Esophagus squamous epithelium (tissue), 5 donors: ENCODE measurements around the gene CDH13. TPM values are rescaled to one million over a fixed set of nuclear protein-coding genes. Genes with fewer than 3 reads are reported as not detected.

Experiments used
- DNase-seq: peaks from one replicate; lab custom pipeline; 2025; lab: John Stamatoyannopoulos, UW
- H3K27ac ChIP-seq, 4 donors: fragments of 200-600 bp; sonication (generic); one replicate each; pipeline ENCODE4 v1.5.1; 2016 to 2019; ENCODE audit warnings: mild to moderate bottlenecking in 1 of 4
- H3K27me3 ChIP-seq, 4 donors: fragments of 200-600 bp; sonication (generic); 1 replicate in 3 of 4; 2 replicates in 1 of 4; pipeline versions ENCODE4 v1.5.1 to v1.6.0; 2017 to 2021; ENCODE audit warnings: antibody characterized with exemption in 1 of 4
- H3K36me3 ChIP-seq, 3 donors: fragments of 200-600 bp; sonication (generic); one replicate each; pipeline ENCODE4 v1.5.1; 2016 to 2019
- H3K4me1 ChIP-seq, 3 donors: fragments of 200-600 bp; sonication (generic); one replicate each; pipeline ENCODE4 v1.5.1; 2017 to 2019
- H3K4me3 ChIP-seq, 4 donors: fragments of 200-600 bp; sonication (generic); 1 replicate in 3 of 4; 2 replicates in 1 of 4; pipeline ENCODE4 v1.5.1; 2016 to 2019; ENCODE audit warnings: mild to moderate bottlenecking in 2 of 4, moderate library complexity in 1 of 4
- H3K9me3 ChIP-seq, 3 donors: fragments of 200-600 bp; sonication (generic); one replicate each; pipeline ENCODE4 v1.5.1; 2016 to 2019
- POLR2A ChIP-seq, 4 donors: fragments of 450-650 bp; IDR thresholded peaks; one replicate each; pipeline ENCODE4 v1.6.1; 2017; ENCODE audit warnings: antibody characterized with exemption in 4 of 4, mild to moderate bottlenecking in 4 of 4, moderate library complexity in 3 of 4
- WGBS, 2 donors: methylation state at CpG; one replicate each; pipeline ENCODE4 v1.1.5; 2018; 5-methylcytosine and 5-hydroxymethylcytosine counted together
- intact Hi-C: fragments of 100-400 bp; cut with DNase I; formaldehyde crosslinking; loops from one replicate; pipeline ENCODE4 v1.15.0; 2022
- total RNA-seq, 4 donors: library from RNA; depleted of rRNA; stranded (reverse); fragments of >200 nt; gene quantifications; one replicate each; pipeline ENCODE4 v1.1.0, GENCODE V29; 2016
- TF ChIP-seq, protein P1 (sequence below), 6 experiments: fragments of 450-650 bp in 4 of 6; fragments of 200-600 bp in 2 of 6; sonication (generic) in 2 of 6; IDR thresholded peaks; one replicate each; pipeline ENCODE4 v1.5.1; 2016 to 2019; ENCODE audit warnings: antibody characterized with exemption in 6 of 6, mild to moderate bottlenecking in 4 of 6, moderate library complexity in 4 of 6
- donor health status: DM: yes; HTN: yes; CAD: no.

CDH13 gene
- total RNA-seq, 4 donors from 2014 or later = 6.9 to 31.9 (median 21.1) TPM

- Histone ChIP-seq H3K4me3 (no peak overlapping the region), H3K27me3 (no peaks in the 10 kb centered on the region), H3K4me1 (no peaks in the 10 kb centered on the region), H3K9me3 (no peaks in the 10 kb centered on the region), H3K27ac (no peak overlapping the region), H3K36me3 (no peaks in the 10 kb centered on the region)
- DNase-seq = no peak
- intact Hi-C loops = no loop called here
- WGBS, 2 donors = 87 to 89% methylated on average over 7 to 8 of the region's 11 CpGs
- TF ChIP-seq POLR2A (IDR thresholded peaks at IDR 0.05) = no peak
- TF ChIP-seq, protein P1, sequence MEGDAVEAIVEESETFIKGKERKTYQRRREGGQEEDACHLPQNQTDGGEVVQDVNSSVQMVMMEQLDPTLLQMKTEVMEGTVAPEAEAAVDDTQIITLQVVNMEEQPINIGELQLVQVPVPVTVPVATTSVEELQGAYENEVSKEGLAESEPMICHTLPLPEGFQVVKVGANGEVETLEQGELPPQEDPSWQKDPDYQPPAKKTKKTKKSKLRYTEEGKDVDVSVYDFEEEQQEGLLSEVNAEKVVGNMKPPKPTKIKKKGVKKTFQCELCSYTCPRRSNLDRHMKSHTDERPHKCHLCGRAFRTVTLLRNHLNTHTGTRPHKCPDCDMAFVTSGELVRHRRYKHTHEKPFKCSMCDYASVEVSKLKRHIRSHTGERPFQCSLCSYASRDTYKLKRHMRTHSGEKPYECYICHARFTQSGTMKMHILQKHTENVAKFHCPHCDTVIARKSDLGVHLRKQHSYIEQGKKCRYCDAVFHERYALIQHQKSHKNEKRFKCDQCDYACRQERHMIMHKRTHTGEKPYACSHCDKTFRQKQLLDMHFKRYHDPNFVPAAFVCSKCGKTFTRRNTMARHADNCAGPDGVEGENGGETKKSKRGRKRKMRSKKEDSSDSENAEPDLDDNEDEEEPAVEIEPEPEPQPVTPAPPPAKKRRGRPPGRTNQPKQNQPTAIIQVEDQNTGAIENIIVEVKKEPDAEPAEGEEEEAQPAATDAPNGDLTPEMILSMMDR (IDR thresholded peaks at IDR 0.05) = no peak
Measured at GRCh38 chr16:82963653-82964052, 336.9 kb downstream of the CDH13 start.

DNA sequence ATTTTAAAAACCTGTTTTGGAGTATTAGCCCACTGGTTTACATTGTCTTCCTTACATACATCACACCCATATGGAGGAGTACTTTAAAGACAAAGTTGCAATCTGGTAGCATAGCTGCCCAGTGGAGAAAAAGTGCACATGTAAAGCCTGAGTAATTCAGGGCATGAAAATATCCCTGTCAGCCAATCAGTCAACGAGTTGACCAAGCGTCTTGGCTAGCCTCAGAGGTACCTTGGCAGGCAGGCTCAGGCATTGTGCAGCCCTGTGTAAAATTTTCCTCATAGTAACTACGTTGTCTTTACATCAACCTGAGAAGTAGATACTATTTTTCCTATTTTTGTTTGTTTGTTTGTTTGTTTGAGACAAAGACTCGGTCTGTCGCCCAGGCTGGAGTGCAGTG is 339.0 kb downstream of the CDH13 start:
- no peak for DNase-seq
- 88 to 89% methylated on average over 5 of the region's 5 CpGs for WGBS, 2 donors
- Histone ChIP-seq H3K36me3 (no peaks in the 10 kb centered on the region), H3K27me3 (no peaks in the 10 kb centered on the region), H3K4me1 (no peaks in the 10 kb centered on the region), H3K9me3 (no peaks in the 10 kb centered on the region), H3K4me3 (no peak overlapping the region), H3K27ac (no peak overlapping the region)
- intact Hi-C loops = no loop called here
- TF ChIP-seq POLR2A (IDR thresholded peaks at IDR 0.05) = no peak
- TF ChIP-seq, protein P1 (IDR thresholded peaks at IDR 0.05) = no peak

DNA sequence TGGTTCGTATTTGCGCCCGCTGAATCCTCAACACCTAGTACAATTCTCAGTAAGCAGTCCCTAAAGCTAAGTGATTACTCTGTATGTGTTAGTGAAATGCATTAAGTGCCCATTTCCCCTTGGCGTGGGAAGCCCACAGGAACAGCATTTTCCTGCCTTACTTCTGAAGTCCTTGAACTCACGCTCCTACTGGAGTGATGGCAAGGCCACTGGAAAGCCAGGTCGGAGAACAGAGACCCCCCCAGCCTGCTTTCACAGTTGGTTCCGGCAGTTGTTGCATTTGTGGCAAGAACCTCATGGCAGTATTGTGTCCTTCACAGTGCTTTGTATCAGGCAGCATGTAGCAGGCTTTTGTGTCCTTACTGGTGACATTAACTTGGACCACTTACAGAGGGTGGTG is 340.7 kb downstream of the CDH13 start:
- Histone ChIP-seq H3K27me3 (no peaks in the 10 kb centered on the region), H3K4me1 (no peaks in the 10 kb centered on the region), H3K9me3 (no peaks in the 10 kb centered on the region), H3K4me3 (no peak overlapping the region), H3K27ac (no peak overlapping the region), H3K36me3 (no peaks in the 10 kb centered on the region)
- DNase-seq = no peak
- no peak for TF ChIP-seq POLR2A (IDR thresholded peaks at IDR 0.05)
- TF ChIP-seq, protein P1 (IDR thresholded peaks at IDR 0.05) = no peak
- WGBS, 2 donors = 80 to 85% methylated on average over 6 to 7 of the region's 7 CpGs
- intact Hi-C loops = no loop called here

DNA sequence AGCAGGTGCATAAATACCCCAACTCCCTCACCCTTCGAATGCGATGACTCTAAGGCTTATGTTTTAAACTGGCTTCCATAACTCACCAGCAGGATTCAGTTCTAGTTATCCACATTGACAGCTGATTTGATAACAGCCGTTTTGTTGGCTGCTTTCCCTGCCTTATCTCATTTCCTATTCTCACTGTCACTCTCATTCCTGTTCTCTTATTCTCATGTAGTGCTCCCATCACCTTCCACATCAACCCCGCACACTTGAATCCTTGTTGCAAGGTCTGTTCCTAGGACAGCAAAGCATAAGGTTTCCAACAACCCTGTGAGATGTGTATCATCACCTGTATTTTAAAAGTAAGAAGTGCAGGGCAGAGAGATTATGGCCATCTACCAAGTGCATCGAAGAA is 344.4 kb downstream of the CDH13 start:
- 78 to 82% methylated on average over 5 of the region's 5 CpGs for WGBS, 2 donors

DNA sequence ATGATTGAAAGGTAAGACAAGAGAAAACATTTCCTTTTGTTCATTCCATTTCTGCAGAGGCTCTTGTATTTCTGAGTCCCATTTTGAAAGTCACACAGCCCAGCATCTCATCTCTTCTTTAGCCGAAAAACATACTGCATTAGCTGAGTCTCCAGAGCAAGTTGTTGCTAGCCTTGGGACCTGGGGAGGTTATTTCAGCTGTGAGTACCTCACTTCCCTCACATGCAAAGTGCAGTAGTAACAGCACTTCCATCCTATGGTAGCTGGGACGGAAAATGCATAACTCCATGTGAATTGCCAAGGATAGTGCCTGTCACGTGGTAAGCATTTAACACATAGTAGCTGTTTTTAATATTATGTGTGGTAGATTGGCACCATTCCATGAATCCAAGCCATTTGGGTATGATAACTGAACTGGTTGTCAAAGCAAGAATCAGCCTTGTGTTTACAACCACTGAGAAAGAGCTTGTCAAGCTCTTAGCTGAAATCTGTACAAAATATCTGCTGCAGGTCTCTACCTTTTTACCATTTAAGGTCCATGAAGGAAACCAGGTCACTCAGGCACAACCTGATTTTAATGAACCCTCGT is 345.7 kb downstream of the CDH13 start:
- Histone ChIP-seq H3K9me3 (no peaks in the 10 kb centered on the region), H3K27me3 (no peaks in the 10 kb centered on the region), H3K4me3 (no peak overlapping the region), H3K4me1 (no peaks in the 10 kb centered on the region), H3K27ac (no peak overlapping the region), H3K36me3 (no peaks in the 10 kb centered on the region)
- 53 to 56% methylated on average over 4 of the region's 4 CpGs for WGBS, 2 donors
- intact Hi-C loops = no loop called here
- no peak for DNase-seq
- no peak for TF ChIP-seq POLR2A (IDR thresholded peaks at IDR 0.05)
- TF ChIP-seq, protein P1 (IDR thresholded peaks at IDR 0.05) = no peak

More for the DNA sequence above, 344.4 kb downstream of the CDH13 start:
- intact Hi-C loops = no loop called here
- no peaks in the 10 kb centered on the region for H3K9me3 ChIP-seq
- no peaks in the 10 kb centered on the region for H3K4me1 ChIP-seq
- no peaks in the 10 kb centered on the region for H3K36me3 ChIP-seq
- no peak for DNase-seq
- H3K4me3 ChIP-seq = no peak overlapping the region
- no peak overlapping the region for H3K27ac ChIP-seq
- no peaks in the 10 kb centered on the region for H3K27me3 ChIP-seq
- TF ChIP-seq, protein P1 (IDR thresholded peaks at IDR 0.05) = no peak
- TF ChIP-seq POLR2A (IDR thresholded peaks at IDR 0.05) = no peak
